Gastroesophageal sphincter (tissue), 4 donors: ENCODE results near the gene CHMP2B. TPM values are rescaled to one million over a fixed set of nuclear protein-coding genes. Genes with fewer than 3 reads are reported as not detected.

ENCODE experiments used
- ATAC-seq: fragments of 150-250 bp; one replicate; pipeline ENCODE4 v1.9.1; 2016; ENCODE audit warnings: mild to moderate bottlenecking, moderate library complexity
- H3K27ac ChIP-seq, 4 donors: fragments of 200-600 bp; sonication (generic) in 3 of 4; 1 replicate in 3 of 4; 2 replicates in 1 of 4; pipeline ENCODE4 v1.5.1; 2016 to 2019
- H3K27me3 ChIP-seq: fragments of 200-600 bp; sonication (generic); one replicate; pipeline ENCODE4 v1.5.1; 2019
- H3K36me3 ChIP-seq, 2 donors: fragments of 200-600 bp; sonication (generic); one replicate each; pipeline ENCODE4 v1.5.1; 2019; ENCODE audit warnings: control low read depth in 1 of 2
- H3K4me1 ChIP-seq, 3 donors: fragments of 200-600 bp; sonication (generic); 1 replicate in 2 of 3; 2 replicates in 1 of 3; pipeline ENCODE4 v1.5.1; 2016 to 2019; ENCODE audit warnings: control low read depth in 2 of 3
- H3K4me3 ChIP-seq, 2 donors: fragments of 200-600 bp; sonication (generic); one replicate each; pipeline ENCODE4 v1.5.1; 2019; ENCODE audit warnings: mild to moderate bottlenecking in 1 of 2, moderate library complexity in 1 of 2
- H3K9me3 ChIP-seq, 3 donors: fragments of 200-600 bp; sonication (generic); one replicate each; pipeline ENCODE4 v1.5.1; 2017 to 2019; ENCODE audit warnings: control low read depth in 2 of 3
- EP300 ChIP-seq: sonication (generic); formaldehyde crosslinking; IDR thresholded peaks from one replicate; pipeline ENCODE4 v1.6.1; 2017; ENCODE audit warnings: antibody characterized with exemption, mild to moderate bottlenecking
- POLR2A ChIP-seq, 2 donors: fragments of 450-650 bp; IDR thresholded peaks; one replicate each; pipeline ENCODE4 v1.6.1; 2017; ENCODE audit warnings: antibody characterized with exemption in 2 of 2, mild to moderate bottlenecking in 2 of 2, moderate library complexity in 1 of 2
- POLR2AphosphoS5 ChIP-seq: sonication (generic); formaldehyde crosslinking; IDR thresholded peaks from one replicate; pipeline ENCODE4 v1.6.1; 2017; ENCODE audit warnings: antibody characterized with exemption
- WGBS, 2 donors: methylation state at CpG; one replicate each; pipeline ENCODE4 v1.1.5; 2018; ENCODE audit warnings: low coverage in 1 of 2; 5-methylcytosine and 5-hydroxymethylcytosine counted together
- total RNA-seq, 4 donors: library from RNA; depleted of rRNA; stranded (reverse); fragments of >200 nt; gene quantifications; one replicate each; pipeline ENCODE4 v1.1.0, GENCODE V29; 2016
- TF ChIP-seq, protein P1 (sequence below), 4 experiments: fragments of 200-600 bp in 2 of 4; fragments of 450-650 bp in 2 of 4; sonication (generic) in 1 of 4; IDR thresholded peaks; one replicate each; pipeline ENCODE4 v1.5.1; 2017 to 2019; ENCODE audit warnings: antibody characterized with exemption in 4 of 4, mild to moderate bottlenecking in 2 of 4, moderate library complexity in 2 of 4

Gene CHMP2B
- total RNA-seq, 4 donors from 2014 or later: 42.3 to 63.3 (median 44.2) TPM

DNA sequence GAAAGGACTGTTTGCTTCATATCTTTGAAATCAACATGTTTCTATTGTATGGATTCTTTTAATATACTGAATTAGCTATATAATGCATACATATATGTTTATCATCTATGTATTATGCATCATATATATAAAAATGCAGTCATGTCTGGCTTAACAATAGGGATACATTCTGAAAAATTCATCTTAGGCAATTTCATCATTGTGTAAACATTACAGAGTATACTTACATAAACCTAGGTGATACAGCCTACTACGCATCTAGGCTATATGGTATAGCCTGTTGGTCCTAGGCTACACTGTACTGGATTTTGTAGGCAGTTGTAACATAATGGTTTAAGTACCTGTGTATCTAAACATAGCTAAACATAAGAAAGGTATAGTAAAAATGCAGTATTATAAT lies 21.7 kb downstream of the CHMP2B start:
- no peak overlapping the region for H3K4me3 ChIP-seq

DNA sequence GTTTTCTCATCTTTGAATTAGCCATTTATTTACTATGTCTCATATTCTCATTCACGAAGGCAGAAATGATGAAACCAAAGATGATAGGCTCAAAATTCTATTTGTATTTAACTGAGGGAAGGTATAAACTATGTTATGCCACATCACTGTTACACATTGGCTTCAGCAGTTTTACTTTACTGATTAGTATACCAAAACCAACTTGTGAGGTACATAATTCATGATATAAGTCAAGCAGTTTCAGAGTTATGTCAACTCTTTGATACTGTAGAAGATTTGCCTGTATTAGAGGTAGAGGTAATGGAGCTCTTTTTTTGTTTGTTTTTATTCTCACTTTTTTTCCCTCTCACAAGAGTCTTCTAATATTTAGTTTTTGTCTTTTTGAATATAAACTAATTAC lies 22.9 kb downstream of the CHMP2B start:
- Histone ChIP-seq H3K4me3 (no peak overlapping the region), H3K27ac (no peak overlapping the region), H3K9me3 (no peaks in the 10 kb centered on the region), H3K36me3 (peaks cover 0 to 59% of the 10 kb centered on the region in 2 donors), H3K4me1 (peaks cover 0 to 6% (median 0%) of the 10 kb centered on the region in 3 donors), H3K27me3 (no peaks in the 10 kb centered on the region)
- ATAC-seq: no peak
- 88 to 100% methylated on average over 1 of the region's 1 CpG for WGBS, 2 donors
- no peak for TF ChIP-seq EP300
- TF ChIP-seq, protein P1, sequence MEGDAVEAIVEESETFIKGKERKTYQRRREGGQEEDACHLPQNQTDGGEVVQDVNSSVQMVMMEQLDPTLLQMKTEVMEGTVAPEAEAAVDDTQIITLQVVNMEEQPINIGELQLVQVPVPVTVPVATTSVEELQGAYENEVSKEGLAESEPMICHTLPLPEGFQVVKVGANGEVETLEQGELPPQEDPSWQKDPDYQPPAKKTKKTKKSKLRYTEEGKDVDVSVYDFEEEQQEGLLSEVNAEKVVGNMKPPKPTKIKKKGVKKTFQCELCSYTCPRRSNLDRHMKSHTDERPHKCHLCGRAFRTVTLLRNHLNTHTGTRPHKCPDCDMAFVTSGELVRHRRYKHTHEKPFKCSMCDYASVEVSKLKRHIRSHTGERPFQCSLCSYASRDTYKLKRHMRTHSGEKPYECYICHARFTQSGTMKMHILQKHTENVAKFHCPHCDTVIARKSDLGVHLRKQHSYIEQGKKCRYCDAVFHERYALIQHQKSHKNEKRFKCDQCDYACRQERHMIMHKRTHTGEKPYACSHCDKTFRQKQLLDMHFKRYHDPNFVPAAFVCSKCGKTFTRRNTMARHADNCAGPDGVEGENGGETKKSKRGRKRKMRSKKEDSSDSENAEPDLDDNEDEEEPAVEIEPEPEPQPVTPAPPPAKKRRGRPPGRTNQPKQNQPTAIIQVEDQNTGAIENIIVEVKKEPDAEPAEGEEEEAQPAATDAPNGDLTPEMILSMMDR (IDR thresholded peaks at IDR 0.05): no peak

More for the DNA sequence above, 21.7 kb downstream of the CHMP2B start:
- TF ChIP-seq, protein P1 (IDR thresholded peaks at IDR 0.05): no peak
- TF ChIP-seq EP300 (no peak), POLR2A (IDR thresholded peaks at IDR 0.05) (no peak), POLR2AphosphoS5 (no peak)
- Histone ChIP-seq H3K9me3 (no peaks in the 10 kb centered on the region), H3K27ac (no peak overlapping the region), H3K27me3 (no peaks in the 10 kb centered on the region), H3K4me1 (peaks cover 0 to 6% (median 0%) of the 10 kb centered on the region in 3 donors), H3K36me3 (peaks cover 0 to 47% of the 10 kb centered on the region in 2 donors)
- 100% methylated on average over 1 of the region's 1 CpG for WGBS, 2 donors
- ATAC-seq: no peak

DNA sequence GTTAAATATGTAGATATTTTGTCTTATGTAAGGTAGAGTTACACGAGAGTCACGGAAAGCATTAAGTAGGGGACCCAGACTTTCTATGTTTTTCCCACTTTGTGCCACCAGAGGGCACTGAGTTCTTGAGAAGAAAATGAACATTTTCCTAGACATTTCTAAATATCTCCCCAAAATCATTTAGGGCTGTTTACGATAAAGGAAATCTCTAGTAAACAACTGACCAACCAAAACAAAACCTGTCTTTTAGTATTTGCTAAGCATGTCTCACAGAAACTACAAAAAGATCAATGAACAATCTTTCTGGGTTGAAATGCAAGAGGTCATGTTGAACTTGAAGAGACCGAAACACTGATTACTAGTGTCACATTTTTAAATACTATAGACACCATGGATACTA lies 33.2 kb downstream of the CHMP2B start:
- no peak overlapping the region for H3K27ac ChIP-seq
- peaks cover 0 to 16% of the 10 kb centered on the region in 2 donors for H3K36me3 ChIP-seq
- ATAC-seq: no peak
- WGBS, 2 donors: 36 to 43% methylated on average over 4 of the region's 4 CpGs
- no peaks in the 10 kb centered on the region for H3K9me3 ChIP-seq
- TF ChIP-seq, protein P1 (IDR thresholded peaks at IDR 0.05): peak; percentile 39 to 54 (median 46)
- no peak for TF ChIP-seq POLR2A (IDR thresholded peaks at IDR 0.05)
- H3K27me3 ChIP-seq: no peaks in the 10 kb centered on the region
- H3K4me3 ChIP-seq: no peak overlapping the region
- no peaks in the 10 kb centered on the region for H3K4me1 ChIP-seq

DNA sequence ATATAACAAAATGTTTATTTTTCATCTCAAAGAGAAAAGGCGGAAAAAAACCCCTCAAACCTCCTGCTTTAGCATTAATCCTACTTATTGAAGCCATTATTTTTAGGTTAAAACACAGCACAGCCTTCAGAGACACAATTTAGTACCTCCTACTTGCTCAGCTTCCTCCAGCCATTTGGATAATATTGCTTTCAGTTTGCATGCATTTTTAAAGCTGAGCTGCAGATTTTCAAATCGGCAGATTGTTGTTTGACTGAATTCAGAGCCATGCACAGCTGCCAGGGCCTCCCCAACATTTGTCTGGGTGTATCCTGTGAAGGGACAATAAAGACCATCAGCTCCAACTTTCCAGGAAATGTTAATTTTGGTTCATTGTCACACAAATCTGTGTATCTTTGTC lies 34.8 kb downstream of the CHMP2B start:
- no peaks in the 10 kb centered on the region for H3K4me1 ChIP-seq
- 52 to 100% methylated on average over 1 to 2 of the region's 2 CpGs for WGBS, 2 donors
- no peak for TF ChIP-seq EP300
- TF ChIP-seq, protein P1 (IDR thresholded peaks at IDR 0.05): no peak
- TF ChIP-seq POLR2AphosphoS5: no peak
- TF ChIP-seq POLR2A (IDR thresholded peaks at IDR 0.05): no peak
- H3K27me3 ChIP-seq: no peaks in the 10 kb centered on the region
- H3K27ac ChIP-seq: no peak overlapping the region
- no peak for ATAC-seq
- no peak overlapping the region for H3K4me3 ChIP-seq
- peaks cover 0 to under 1% of the 10 kb centered on the region in 2 donors for H3K36me3 ChIP-seq
- no peaks in the 10 kb centered on the region for H3K9me3 ChIP-seq

DNA sequence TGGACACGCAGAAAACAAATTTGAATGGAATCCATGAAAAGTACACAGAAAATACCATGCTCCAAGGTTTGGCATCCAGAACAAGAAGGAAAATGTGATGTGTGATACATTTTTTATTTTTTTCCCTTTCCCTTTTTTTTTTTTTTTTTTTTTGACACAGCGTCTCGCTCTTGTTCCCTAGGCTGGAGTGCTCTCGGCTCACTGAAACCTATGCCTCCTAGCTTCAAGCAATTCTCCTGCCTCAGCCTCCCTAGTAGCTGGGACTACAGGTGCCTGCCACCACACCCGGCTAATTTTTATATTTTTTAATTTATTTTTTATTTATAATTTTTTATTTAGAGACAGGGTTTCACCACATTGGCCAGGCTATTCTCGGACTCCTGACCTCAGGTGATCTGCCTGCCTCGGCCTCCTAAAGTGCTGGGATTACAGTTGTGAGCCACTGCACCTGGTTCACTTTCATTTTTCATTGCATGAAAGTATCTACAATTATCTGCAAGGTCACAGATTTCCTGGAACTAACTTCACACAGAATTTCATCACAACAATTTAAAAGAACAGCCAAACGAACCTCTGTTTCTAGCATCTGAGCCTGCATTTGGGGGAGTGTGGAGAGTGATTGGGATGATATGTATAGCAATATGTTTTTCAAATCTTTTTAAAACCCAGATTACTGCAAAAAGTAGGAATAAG lies 41.0 kb downstream of the CHMP2B start:
- H3K27ac ChIP-seq: no peak overlapping the region
- no peak for ATAC-seq
- no peak overlapping the region for H3K4me3 ChIP-seq
- no peaks in the 10 kb centered on the region for H3K4me1 ChIP-seq
- H3K36me3 ChIP-seq: no peaks in the 10 kb centered on the region
- H3K27me3 ChIP-seq: no peaks in the 10 kb centered on the region
- WGBS, 2 donors: 53 to 88% methylated on average over 5 to 7 of the region's 8 CpGs
- TF ChIP-seq, protein P1 (IDR thresholded peaks at IDR 0.05): no peak
- no peak for TF ChIP-seq POLR2AphosphoS5
- TF ChIP-seq POLR2A (IDR thresholded peaks at IDR 0.05): no peak
- no peak for TF ChIP-seq EP300
- H3K9me3 ChIP-seq: no peaks in the 10 kb centered on the region
